GM21529 (cell line): ENCODE measurements around the gene CD38.
"Not testable (repeated sequence)": the region's sequence is repeated elsewhere in the genome, so short reads cannot be mapped to it uniquely, and the experiment has no call there.

Experiments
- ATAC-seq: cut with Tn5 transposase; IDR thresholded peaks from one replicate; pipeline ENCODE4 v1.9.1; 2021; ENCODE audit not compliant: unreplicated experiment

Gene CD38

GRCh38 chr4:15861198-15861597 is 83.1 kb downstream of the CD38 start:
- not testable (repeated sequence) for ATAC-seq

- ATAC-seq, result no peak
Observed at GRCh38 chr4:15864651-15865566, 86.8 kb downstream of the CD38 start.

GRCh38 chr4:15868111-15868510 is 90.0 kb downstream of the CD38 start:
- no peak for ATAC-seq

GRCh38 chr4:15868826-15869413 is 90.8 kb downstream of the CD38 start:
- ATAC-seq, result peak; percentile 42

- no peak for ATAC-seq
Observed at GRCh38 chr4:15870079-15870478, 92.0 kb downstream of the CD38 start.

- ATAC-seq, result no peak
Observed at GRCh38 chr4:15870921-15871664, 93.0 kb downstream of the CD38 start.

- no peak for ATAC-seq
Observed at GRCh38 chr4:15873117-15873516, 95.0 kb downstream of the CD38 start.

- no peak for ATAC-seq
Observed at GRCh38 chr4:15874671-15875070, 96.5 kb downstream of the CD38 start.

GRCh38 chr4:15875663-15876460 is 97.7 kb downstream of the CD38 start:
- no peak for ATAC-seq

GRCh38 chr4:15878011-15878410 is 99.9 kb downstream of the CD38 start:
- no peak for ATAC-seq

GRCh38 chr4:15881820-15882219 is 103.7 kb downstream of the CD38 start:
- no peak for ATAC-seq

GRCh38 chr4:15882675-15883086 is 104.6 kb downstream of the CD38 start:
- ATAC-seq, result peak; percentile 95

GRCh38 chr4:15883610-15884243 is 105.6 kb downstream of the CD38 start:
- ATAC-seq, result no peak

GRCh38 chr4:15884666-15885065 is 106.5 kb downstream of the CD38 start:
- ATAC-seq, result no peak

- no peak for ATAC-seq
Observed at GRCh38 chr4:15885422-15885821, 107.3 kb downstream of the CD38 start.

GRCh38 chr4:15888515-15888914 is 110.4 kb downstream of the CD38 start:
- no peak for ATAC-seq

- ATAC-seq, result no peak
Observed at GRCh38 chr4:15890246-15890829, 112.2 kb downstream of the CD38 start.

- ATAC-seq, result no peak
Observed at GRCh38 chr4:15891312-15891711, 113.2 kb downstream of the CD38 start.

GRCh38 chr4:15893962-15894361 is 115.8 kb downstream of the CD38 start:
- ATAC-seq, result no peak

- ATAC-seq, result no peak
Observed at GRCh38 chr4:15894393-15894792, 116.3 kb downstream of the CD38 start.
